ENCODE measurements around the gene EEF1A2.

EEF1A2 gene

GRCh38 chr20:63500151-63500901 is 1.4 kb upstream of the EEF1A2 start:
- DNase-seq (ENCODE audit: low spot score), result no peak

GRCh38 chr20:63499338-63499969 is 571 bp upstream of the EEF1A2 start:
- no peak for DNase-seq (ENCODE audit: low spot score)

GRCh38 chr20:63497946-63498935 is 642 bp downstream of the EEF1A2 start:
- DNase-seq (ENCODE audit: low spot score), result no peak

GRCh38 chr20:63497138-63497945 is 1.5 kb downstream of the EEF1A2 start:
- no peak for DNase-seq (ENCODE audit: low spot score)

GRCh38 chr20:63496596-63497120 is 2.2 kb downstream of the EEF1A2 start:
- no peak for DNase-seq (ENCODE audit: low spot score)

GRCh38 chr20:63495741-63496595 is 2.9 kb downstream of the EEF1A2 start:
- DNase-seq (ENCODE audit: low spot score), result peak; percentile 72

- DNase-seq (ENCODE audit: low spot score), result no peak
Measured at GRCh38 chr20:63495167-63495720, 3.6 kb downstream of the EEF1A2 start.

GRCh38 chr20:63494420-63495166 is 4.3 kb downstream of the EEF1A2 start:
- DNase-seq (ENCODE audit: low spot score), result no peak

- DNase-seq (ENCODE audit: low spot score), result no peak
Measured at GRCh38 chr20:63494084-63494419, 4.8 kb downstream of the EEF1A2 start.

- no peak for DNase-seq (ENCODE audit: low spot score)
Measured at GRCh38 chr20:63493563-63494020, 5.3 kb downstream of the EEF1A2 start.

- DNase-seq (ENCODE audit: low spot score), result no peak
Measured at GRCh38 chr20:63492982-63493381, 5.9 kb downstream of the EEF1A2 start.

GRCh38 chr20:63492518-63492917 is 6.4 kb downstream of the EEF1A2 start:
- DNase-seq (ENCODE audit: low spot score), result no peak

GRCh38 chr20:63491635-63492230 is 7.2 kb downstream of the EEF1A2 start:
- DNase-seq (ENCODE audit: low spot score), result no peak

GRCh38 chr20:63491078-63491477 is 7.8 kb downstream of the EEF1A2 start:
- no peak for DNase-seq (ENCODE audit: low spot score)

- no peak for DNase-seq (ENCODE audit: low spot score)
Measured at GRCh38 chr20:63490416-63490815, 8.5 kb downstream of the EEF1A2 start.

GRCh38 chr20:63488315-63489251 is 10.3 kb downstream of the EEF1A2 start:
- no peak for DNase-seq (ENCODE audit: low spot score)

GRCh38 chr20:63487781-63488241 is 11.1 kb downstream of the EEF1A2 start:
- no peak for DNase-seq (ENCODE audit: low spot score)

All from Ammon's horn (tissue), 1 donor.